Measurements from ENCODE around the gene ANGPTL2.

ANGPTL2 gene

GRCh38 chr9:127066060-127066850 is 56.2 kb downstream of the ANGPTL2 start:
- H3K4me2 ChIP-seq (ENCODE audit: low read length): no peak overlapping the region
- no peaks in the 10 kb centered on the region for H4K20me1 ChIP-seq (ENCODE audit: insufficient read depth, low read length)
- H3K27me3 ChIP-seq (ENCODE audit: low read depth, low read length): no peaks in the 10 kb centered on the region
- peaks cover 8% of the 10 kb centered on the region for H3K4me1 ChIP-seq (ENCODE audit: low read length)
- H3K27ac ChIP-seq (ENCODE audit: low read length): no peak overlapping the region
- TF ChIP-seq EZH2phosphoT487 (IDR thresholded peaks at IDR 0.05; ENCODE audit: low read depth): no peak
- TF ChIP-seq CTCF (IDR thresholded peaks at IDR 0.05; ENCODE audit: low read depth, low read length): no peak
- H3K4me3 ChIP-seq (ENCODE audit: low read length): no peak overlapping the region
- no peaks in the 10 kb centered on the region for H3K9me3 ChIP-seq (ENCODE audit: insufficient read depth, low read length)
- no peak overlapping the region for H2AFZ ChIP-seq (ENCODE audit: low read depth, low read length)
- H3K9ac ChIP-seq (ENCODE audit: low read length): no peak overlapping the region
- no peaks in the 10 kb centered on the region for H3K36me3 ChIP-seq (replicated peaks; ENCODE audit: low read depth, low read length)
- no peaks in the 10 kb centered on the region for H3K79me2 ChIP-seq (ENCODE audit: low read length)

- Histone ChIP-seq H3K27me3 (ENCODE audit: low read depth, low read length) (no peaks in the 10 kb centered on the region), H4K20me1 (ENCODE audit: insufficient read depth, low read length) (no peaks in the 10 kb centered on the region), H2AFZ (ENCODE audit: low read depth, low read length) (no peak overlapping the region), H3K4me1 (ENCODE audit: low read length) (peaks cover 8% of the 10 kb centered on the region), H3K36me3 (replicated peaks; ENCODE audit: low read depth, low read length) (no peaks in the 10 kb centered on the region), H3K4me3 (ENCODE audit: low read length) (no peak overlapping the region), H3K9me3 (ENCODE audit: insufficient read depth, low read length) (no peaks in the 10 kb centered on the region), H3K9ac (ENCODE audit: low read length) (no peak overlapping the region), H3K27ac (ENCODE audit: low read length) (no peak overlapping the region), H3K4me2 (ENCODE audit: low read length) (no peak overlapping the region), H3K79me2 (ENCODE audit: low read length) (no peaks in the 10 kb centered on the region)
- no peak for TF ChIP-seq CTCF (IDR thresholded peaks at IDR 0.05; ENCODE audit: low read depth, low read length)
- TF ChIP-seq EZH2phosphoT487 (IDR thresholded peaks at IDR 0.05; ENCODE audit: low read depth): no peak
These were observed 56.8 kb downstream of the ANGPTL2 start for GRCh38 chr9:127065592-127065991.

DNA sequence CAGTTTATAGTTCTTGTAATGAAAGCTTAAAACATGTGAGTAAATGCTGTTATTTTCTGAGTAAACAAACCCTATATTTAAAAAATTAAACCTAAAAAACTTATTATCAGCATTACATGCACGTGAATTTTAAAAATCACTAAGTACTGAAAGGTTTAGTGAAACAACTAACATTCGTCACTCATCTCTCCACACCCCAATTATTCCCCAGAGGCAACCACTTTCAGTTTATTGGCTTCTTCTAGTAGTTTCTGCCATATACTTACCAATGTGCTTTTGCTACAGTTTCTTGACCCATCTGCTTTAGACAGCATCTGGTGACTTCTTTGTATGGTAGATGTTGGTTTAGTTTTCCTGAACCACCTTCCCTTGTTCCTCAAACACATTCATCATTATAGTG is 58.1 kb downstream of the ANGPTL2 start:
- H4K20me1 ChIP-seq (ENCODE audit: insufficient read depth, low read length): no peaks in the 10 kb centered on the region
- H3K9me3 ChIP-seq (ENCODE audit: insufficient read depth, low read length): no peaks in the 10 kb centered on the region
- H3K9ac ChIP-seq (ENCODE audit: low read length): no peak overlapping the region
- H3K4me3 ChIP-seq (ENCODE audit: low read length): no peak overlapping the region
- H3K27ac ChIP-seq (ENCODE audit: low read length): no peak overlapping the region
- H3K27me3 ChIP-seq (ENCODE audit: low read depth, low read length): no peaks in the 10 kb centered on the region
- H3K4me1 ChIP-seq (ENCODE audit: low read length): peaks cover 8% of the 10 kb centered on the region
- H3K79me2 ChIP-seq (ENCODE audit: low read length): no peaks in the 10 kb centered on the region
- H3K4me2 ChIP-seq (ENCODE audit: low read length): no peak overlapping the region
- H2AFZ ChIP-seq (ENCODE audit: low read depth, low read length): no peak overlapping the region
- H3K36me3 ChIP-seq (replicated peaks; ENCODE audit: low read depth, low read length): no peaks in the 10 kb centered on the region
- no peak for TF ChIP-seq CTCF (IDR thresholded peaks at IDR 0.05; ENCODE audit: low read depth, low read length)
- TF ChIP-seq EZH2phosphoT487 (IDR thresholded peaks at IDR 0.05; ENCODE audit: low read depth): no peak

- Histone ChIP-seq H3K9ac (ENCODE audit: low read length) (no peak overlapping the region), H3K79me2 (ENCODE audit: low read length) (no peaks in the 10 kb centered on the region)
- TF ChIP-seq CTCF (IDR thresholded peaks at IDR 0.05; ENCODE audit: low read depth, low read length) (no peak), EZH2phosphoT487 (IDR thresholded peaks at IDR 0.05; ENCODE audit: low read depth) (no peak)
These were observed 61.0 kb downstream of the ANGPTL2 start for GRCh38 chr9:127061411-127061810.

More at GRCh38 chr9:127061411-127061810, 61.0 kb downstream of the ANGPTL2 start:
- H3K27me3 ChIP-seq (ENCODE audit: low read depth, low read length): no peaks in the 10 kb centered on the region
- no peaks in the 10 kb centered on the region for H3K36me3 ChIP-seq (replicated peaks; ENCODE audit: low read depth, low read length)
- H3K9me3 ChIP-seq (ENCODE audit: insufficient read depth, low read length): no peaks in the 10 kb centered on the region
- H3K27ac ChIP-seq (ENCODE audit: low read length): no peak overlapping the region
- no peaks in the 10 kb centered on the region for H4K20me1 ChIP-seq (ENCODE audit: insufficient read depth, low read length)
- no peak overlapping the region for H2AFZ ChIP-seq (ENCODE audit: low read depth, low read length)
- no peak overlapping the region for H3K4me3 ChIP-seq (ENCODE audit: low read length)
- no peaks in the 10 kb centered on the region for H3K4me1 ChIP-seq (ENCODE audit: low read length)
- H3K4me2 ChIP-seq (ENCODE audit: low read length): no peak overlapping the region
